NCI-H1417 treated with DMSO at 0.1 percent for 48 hours (cell line): Measurements from ENCODE around the gene MAGEB1.

ENCODE experiments used
- DNase-seq: peaks from one replicate; lab custom pipeline; 2025; lab: John Stamatoyannopoulos, UW

The MAGEB1 gene, protein sequence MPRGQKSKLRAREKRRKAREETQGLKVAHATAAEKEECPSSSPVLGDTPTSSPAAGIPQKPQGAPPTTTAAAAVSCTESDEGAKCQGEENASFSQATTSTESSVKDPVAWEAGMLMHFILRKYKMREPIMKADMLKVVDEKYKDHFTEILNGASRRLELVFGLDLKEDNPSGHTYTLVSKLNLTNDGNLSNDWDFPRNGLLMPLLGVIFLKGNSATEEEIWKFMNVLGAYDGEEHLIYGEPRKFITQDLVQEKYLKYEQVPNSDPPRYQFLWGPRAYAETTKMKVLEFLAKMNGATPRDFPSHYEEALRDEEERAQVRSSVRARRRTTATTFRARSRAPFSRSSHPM

DNA sequence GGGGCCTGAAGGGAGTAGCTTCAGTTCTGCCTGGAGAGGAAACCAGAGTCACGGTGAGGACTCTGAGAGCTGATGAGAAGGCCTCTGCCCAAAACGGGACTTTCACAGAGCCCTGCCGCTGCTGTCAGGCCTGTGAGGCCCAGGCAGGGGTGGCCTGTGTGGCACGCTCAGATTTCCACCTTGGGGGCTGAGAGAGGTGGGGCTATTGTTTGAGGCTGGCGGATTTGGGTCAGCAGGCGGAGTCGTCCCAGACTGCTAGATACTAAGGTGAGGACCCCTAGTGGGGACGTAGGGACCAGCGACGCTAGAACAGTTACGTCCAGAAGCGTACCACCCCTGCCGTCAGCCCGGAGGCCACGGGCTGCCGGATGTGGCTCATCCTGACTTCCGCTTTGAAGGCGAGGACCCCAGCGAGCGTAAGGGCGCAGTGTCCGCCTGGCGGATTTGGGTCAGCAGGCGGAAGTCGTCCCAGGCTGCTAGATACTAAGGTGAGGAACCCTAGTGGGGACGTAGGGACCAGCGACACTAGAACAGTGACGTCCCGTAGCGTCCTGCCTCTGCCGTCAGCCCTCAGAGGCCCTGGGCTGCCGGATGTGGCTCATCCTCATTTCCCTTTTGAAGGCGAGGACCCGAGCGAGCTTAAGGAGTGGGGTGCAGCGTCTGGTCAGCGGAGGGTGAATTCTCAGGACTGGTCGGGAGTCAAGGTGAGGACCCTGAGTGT is at the start of gene MAGEB1:
Gene MAGEB1 (plus strand): TSS at position 378 of the 721 bp plus-strand sequence. CDS start 3,348 bp downstream, outside the sequence.
- no peak for DNase-seq

DNA sequence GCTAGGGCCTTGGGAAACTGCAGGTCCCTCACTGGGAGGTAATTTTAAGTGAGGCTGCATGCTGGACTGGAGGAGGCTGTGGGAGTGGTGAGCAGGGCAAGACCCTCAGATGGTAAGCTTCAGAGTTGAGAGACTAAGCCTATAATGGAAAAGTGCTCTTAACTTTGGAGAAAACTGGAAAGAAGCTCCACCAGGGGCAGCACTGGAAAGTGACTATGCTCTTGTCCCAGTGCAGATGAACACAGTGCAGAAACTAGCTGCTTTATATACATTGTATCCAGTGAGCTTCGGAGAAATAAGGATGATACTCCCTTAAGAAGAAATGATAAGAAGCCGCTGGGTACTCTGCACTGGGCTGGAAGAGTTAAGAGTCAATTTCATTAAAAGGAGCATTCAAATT is 34.8 kb upstream of the MAGEB1 start:
- DNase-seq = no peak

DNA sequence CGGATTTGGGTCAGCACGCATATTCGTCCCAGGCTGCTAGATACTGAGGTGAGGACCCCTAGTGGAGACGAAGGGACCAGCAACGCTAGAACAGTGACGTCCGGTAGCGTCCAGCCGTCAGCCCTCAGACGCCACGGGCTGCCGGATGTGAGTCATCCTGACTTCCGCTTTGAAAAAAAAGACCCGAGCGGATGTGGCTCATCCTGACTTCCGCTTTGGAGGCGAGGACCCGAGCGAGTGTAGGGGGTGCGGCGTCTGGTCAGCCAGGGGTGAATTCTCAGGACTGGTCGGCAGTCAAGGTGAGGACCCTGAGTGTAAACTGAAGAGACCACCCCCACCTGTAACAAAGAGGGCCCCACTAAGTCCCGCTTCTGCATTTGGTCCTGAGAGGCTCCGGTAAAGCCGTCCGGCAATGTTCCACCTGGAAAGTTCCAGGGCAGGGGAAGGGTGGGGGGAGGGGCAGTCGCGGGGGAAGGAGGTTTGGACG is 31.5 kb upstream of the MAGEB1 start, which contains the start of gene MAGEB2:
Gene MAGEB2 (plus strand): TSS at position 207 of the 487 bp plus-strand sequence. CDS start 3,018 bp downstream, outside the sequence.
- no peak for DNase-seq

DNA sequence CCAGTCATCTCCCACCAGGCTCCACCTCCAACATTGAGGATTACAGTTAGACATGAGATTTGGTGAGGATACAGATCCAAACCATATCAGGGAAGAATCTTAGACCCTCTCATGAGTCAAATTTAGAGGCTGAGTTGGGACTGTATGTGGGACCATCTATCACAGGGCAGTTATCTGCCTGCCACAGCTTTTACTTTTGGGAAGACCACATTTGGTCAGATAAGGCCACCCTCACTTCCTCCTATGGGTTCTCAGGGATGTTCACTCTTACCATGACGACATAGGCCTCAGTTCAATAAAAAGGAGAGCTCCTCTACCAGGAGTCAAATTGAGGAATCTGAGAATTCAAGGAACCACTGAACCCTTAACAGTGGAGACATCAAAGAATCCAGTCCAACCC is 29.5 kb upstream of the MAGEB1 start:
- DNase-seq = no peak

DNA sequence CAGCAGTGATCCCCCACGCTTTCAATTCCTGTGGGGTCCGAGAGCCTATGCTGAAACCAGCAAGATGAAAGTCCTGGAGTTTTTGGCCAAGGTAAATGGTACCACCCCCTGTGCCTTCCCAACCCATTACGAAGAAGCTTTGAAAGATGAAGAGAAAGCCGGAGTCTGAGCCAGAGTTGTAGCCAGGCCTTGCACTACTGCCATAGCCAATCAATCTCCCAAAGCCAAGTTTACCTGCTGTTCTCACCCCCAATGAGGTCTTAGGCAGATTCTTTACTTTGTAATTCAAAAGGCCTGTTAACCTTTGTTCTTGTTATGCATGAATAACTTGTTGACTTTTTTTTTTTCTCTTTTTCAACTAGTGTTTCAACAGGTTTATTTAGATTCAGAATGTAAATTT is 27.6 kb upstream of the MAGEB1 start:
- no peak for DNase-seq

DNA sequence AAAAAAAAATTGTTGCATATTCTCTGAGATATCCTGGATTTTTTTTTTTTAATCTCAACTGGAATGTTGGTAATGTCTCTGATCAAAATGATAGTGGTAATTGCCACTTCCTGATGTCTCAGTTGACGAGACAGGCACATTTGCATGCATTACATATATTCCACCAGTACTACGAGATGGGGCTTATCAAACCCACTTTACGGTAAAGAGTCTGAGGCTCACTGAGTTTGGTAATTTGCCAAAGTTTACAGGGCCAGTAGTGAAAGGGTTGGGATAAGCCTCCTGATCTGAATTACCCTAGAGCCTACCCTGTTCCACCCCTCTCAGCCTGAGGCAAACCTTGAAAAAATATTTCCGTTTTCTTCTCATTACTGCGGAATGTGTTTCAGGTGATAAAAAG is 26.3 kb upstream of the MAGEB1 start:
- DNase-seq = no peak

DNA sequence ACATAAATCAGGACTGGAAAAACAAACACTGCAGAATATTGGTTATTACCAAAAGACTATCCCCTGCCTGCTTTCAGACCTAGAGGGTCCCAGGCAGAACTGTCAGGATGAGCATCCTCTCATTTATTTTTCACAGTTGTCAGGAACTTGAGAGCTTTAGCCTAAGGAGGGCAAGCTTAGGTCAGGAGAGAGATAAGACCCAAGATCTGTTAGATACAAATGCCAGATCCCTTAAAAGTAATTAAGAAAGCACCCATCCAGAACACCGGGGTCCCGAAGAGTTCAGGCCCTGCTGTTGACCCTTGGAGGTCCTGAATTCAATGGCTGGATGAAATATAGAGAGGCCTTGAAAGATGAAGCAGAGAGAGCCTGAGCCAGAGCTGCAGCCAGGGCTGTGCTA is 22.4 kb upstream of the MAGEB1 start:
- DNase-seq = no peak

DNA sequence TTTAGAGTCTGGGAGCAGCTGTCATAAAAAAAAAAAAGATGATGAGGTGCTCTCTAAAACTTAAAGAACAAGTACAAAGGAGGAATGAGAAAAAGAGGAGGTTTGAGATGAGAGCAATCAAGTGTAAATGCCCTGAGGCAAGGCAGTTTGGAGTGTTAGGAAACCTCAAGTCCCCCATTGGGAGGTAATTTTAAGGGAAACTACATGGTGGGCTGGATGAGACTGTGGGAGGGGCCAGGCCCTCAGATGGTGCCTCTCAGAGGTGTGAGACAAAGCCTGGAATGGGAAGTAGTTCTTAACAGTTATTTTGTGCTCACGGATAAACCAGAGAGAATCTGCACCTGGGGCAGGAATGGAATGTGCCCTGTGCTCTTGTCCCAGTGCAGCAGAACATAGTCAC is 18.4 kb upstream of the MAGEB1 start:
- no peak for DNase-seq

DNA sequence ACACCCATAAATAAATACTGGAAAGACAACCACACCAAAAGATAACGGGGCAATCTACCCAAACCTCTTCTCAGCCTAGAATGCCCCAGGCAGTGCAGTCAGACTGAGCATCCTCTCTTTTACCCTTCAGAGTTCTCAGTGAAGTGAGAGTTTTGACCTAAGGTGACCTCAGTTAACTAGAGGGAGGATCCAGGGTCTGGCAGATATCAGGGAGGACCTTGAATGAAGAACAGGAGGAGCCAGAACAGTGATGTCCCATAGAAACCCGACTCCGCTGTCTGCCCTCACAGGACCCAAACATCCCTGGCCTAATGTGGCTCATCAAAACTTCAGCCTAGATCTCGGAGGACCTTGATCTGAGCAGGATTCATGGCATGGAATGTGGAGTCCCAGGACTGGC is 16.6 kb upstream of the MAGEB1 start, which contains the start of gene MAGEB3:
Gene MAGEB3 (plus strand): TSS at position 263 of the 400 bp plus-strand sequence. CDS start 5,268 bp downstream, outside the sequence.
- no peak for DNase-seq

DNA sequence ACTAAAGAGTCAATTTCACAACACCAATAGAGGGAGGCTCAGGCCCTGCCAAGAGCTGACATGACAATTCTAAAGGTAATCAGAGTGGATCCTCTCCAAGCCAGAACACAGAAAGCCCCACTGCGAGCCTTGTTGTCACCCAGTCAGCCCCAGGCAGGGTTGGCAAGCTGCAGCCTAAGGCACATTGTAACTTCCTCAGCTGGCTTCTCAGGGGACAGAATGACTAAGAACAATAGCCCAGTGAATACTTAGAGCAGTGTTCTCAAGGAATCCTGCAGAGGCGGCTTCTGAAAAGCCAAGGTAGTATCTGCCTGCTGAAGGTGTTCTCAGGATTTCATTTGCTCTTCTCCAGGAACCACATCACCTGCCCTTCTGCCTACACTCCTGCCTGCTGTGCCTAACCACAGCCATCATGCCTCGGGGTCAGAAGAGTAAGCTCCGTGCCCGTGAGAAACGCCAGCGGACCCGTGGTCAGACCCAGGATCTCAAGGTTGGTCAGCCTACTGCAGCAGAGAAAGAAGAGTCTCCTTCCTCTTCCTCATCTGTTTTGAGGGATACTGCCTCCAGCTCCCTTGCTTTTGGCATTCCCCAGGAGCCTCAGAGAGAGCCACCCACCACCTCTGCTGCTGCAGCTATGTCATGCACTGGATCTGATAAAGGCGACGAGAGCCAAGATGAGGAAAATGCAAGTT is 5.1 kb upstream of the MAGEB1 start, which contains the start of gene MAGEB4:
Gene MAGEB4 (plus strand): TSS at position 277 of the 692 bp plus-strand sequence. CDS start 136 bp downstream, at position 413.
- DNase-seq = no peak

DNA sequence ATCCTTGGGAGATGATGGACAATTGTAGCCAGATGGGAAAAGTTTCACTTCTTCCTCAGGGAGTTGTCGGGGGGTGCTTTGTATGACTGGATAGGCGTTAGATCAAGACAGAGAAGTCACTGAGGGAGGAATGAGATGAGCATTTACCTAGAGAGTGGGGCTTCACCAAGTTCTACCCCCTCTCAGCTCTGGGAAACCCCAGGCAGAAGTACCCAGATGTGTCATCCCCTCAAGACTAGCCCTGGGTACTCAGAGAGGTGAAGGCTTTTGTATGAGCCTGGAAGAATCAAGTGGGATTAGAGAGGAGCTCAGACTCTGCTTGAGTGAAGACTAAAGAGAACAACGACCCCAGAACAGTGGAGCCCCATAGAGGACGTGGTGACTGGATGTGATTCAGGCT is 1.9 kb downstream of the MAGEB1 start:
- DNase-seq = no peak

DNA sequence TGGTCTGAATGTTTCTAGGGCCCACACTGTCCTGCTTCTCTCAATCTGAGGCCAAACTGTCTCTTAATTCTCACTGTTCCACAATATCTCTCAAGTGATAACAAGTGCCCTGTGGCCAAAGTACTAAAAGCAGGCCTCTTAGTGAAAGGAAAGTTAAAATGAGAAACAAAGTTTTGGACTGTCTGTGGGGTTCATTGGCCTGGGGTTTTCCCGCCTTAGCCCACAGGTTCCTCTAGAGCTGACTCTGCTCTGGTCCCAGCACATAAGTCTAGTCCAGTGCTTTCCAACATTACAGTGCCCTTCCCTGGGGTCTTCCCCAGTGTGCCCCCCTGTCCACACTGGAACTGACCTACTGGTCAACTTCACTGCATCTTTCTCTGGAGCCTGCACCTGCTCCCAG is 6.3 kb downstream of the MAGEB1 start:
- no peak for DNase-seq

DNA sequence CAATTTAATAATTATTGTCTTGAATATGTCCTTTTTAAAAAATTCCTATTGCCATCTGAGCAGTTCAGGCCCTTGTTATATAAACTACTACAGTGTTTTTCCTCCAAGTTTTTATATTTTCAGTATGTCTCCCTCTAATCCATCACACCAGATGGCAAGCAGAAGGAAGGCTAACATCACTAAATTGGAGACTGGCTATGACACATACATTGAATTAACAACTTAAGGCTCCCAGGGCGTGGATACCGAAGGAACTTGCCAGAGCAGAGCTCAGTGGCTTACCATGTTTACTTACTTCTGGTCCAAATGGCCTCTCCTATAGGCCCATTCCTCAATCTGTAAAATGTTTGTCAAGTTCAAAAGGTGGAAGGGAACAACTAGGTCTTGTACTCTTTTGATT is 13.0 kb downstream of the MAGEB1 start:
- DNase-seq = no peak

DNA sequence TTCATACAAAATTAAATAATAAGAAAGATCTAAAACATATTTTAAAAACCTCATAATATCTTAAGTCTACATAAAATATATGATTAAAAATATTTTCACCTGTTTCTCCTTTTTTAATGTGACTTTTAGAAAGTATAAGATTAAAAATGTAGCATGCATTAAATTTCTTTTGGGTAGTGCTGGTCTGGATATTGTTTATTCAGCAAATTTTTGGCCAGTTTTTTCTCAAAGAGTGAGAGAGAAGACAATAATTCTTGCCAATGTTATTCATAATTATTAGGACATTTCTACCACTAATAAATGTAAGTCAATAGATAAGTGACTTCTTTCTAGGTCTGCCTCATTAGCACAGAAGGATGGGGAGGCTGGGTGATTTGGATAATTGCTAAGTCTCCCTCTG is 14.1 kb downstream of the MAGEB1 start:
- no peak for DNase-seq

DNA sequence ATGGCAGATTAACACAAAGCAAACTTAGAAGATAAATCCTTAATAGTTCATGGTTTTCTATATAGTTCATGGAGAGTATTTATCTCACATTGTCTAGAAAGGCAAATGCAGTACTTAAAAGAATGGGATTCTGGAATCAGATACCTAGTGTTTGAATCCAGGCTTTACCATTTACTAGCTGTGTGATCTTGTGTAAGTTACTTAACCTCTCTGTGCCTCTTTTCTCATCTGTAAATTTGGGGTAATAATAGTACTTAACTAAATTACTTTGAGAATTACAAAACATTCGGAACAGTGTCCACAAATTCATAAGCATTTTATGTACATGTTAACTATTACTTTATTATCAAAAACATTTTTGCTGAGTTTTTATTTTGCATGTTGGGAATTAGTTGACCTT is 15.8 kb downstream of the MAGEB1 start:
- no peak for DNase-seq

DNA sequence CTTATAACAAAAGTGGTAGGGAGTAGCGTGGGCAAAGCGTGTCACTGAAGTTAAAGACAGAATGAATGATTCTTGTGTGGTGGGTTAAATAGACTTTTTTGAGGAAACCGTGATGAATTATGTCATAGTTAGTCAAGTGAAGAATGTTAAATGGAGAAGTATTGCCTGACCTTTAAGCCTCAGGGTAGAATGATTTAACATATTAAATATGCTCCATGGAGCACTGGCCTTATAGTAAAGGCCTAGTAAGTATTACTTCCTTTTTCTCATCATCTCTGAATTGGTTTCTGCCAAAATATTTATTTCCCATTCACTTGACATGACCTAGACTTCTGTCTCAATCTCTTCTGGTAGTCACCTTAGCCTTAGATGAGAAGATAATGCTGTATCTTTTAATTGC is 23.7 kb downstream of the MAGEB1 start:
- DNase-seq = no peak

DNA sequence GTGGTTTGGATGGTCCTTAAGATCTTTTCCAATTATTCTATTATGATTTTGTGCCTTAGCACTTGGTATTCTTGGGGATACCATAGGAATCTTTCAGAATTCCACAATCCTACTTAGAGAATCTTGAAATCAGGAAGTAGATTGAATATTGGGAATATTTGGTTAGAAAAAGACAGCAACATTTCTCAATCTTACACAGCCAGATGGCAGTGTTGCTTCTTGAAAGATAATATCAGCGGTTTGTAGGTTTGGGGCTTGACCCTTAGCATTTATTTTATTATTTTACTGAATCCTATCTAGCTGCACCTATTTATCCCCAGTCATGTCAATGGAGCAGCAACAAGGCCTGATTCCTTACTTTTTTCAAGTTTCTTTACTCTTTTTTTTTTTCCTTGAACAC is 28.6 kb downstream of the MAGEB1 start:
- no peak for DNase-seq

DNA sequence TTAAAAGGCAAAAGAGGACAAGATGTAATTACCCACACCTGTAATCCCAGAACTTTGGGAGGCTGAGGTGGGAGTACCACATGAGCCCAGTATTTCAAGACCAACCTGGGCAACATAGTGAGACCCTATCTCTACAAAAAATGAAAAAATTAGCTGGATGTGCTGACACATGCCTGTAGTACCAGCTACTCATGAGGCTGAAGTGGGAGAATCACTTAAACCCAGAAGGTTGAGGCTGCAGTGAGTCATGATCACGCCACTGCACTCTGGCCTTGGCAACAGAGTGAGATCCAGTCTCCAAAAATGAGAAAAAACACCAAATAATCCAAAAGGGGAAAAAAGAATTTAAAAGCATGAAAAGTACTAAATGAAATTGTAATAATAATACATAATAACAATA is 31.4 kb downstream of the MAGEB1 start:
- no peak for DNase-seq

DNA sequence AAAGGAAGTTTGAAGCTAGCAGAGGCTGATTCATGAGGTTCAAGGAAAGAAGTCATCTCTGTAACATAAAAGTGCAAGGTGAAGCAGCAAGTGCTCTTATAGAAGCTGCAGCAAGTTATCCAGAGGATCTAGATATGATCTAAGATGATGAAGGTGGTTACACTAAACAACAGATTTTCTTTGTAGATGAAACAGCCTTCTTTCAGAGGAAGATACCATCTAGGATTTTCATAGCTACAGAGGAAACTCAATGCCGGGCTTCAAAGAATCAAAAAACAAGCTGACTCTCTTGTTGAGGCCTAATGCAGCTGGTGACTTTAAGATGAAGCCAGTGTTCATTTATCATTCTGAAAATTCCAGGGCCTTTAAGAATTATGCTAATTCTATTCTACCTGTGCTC is 33.5 kb downstream of the MAGEB1 start:
- no peak for DNase-seq

DNA sequence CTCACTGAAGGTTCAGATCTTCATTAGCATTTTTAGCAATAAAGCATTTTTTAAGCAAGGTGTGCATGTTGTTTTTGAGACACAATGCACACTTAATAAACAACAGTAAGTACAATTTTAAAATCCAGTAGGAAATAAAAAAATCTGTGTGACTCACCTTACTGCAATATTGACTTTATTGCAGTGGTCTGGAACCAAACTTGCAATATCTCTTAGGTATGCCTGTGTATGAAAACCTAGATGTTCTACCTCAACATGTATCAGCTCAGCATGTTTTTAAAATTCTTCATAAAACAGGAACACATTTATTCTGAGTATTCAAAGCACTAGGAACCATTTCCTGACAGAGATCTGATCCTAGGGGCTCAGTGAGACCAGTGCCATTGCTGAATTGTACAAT is 35.6 kb downstream of the MAGEB1 start:
- no peak for DNase-seq

DNA sequence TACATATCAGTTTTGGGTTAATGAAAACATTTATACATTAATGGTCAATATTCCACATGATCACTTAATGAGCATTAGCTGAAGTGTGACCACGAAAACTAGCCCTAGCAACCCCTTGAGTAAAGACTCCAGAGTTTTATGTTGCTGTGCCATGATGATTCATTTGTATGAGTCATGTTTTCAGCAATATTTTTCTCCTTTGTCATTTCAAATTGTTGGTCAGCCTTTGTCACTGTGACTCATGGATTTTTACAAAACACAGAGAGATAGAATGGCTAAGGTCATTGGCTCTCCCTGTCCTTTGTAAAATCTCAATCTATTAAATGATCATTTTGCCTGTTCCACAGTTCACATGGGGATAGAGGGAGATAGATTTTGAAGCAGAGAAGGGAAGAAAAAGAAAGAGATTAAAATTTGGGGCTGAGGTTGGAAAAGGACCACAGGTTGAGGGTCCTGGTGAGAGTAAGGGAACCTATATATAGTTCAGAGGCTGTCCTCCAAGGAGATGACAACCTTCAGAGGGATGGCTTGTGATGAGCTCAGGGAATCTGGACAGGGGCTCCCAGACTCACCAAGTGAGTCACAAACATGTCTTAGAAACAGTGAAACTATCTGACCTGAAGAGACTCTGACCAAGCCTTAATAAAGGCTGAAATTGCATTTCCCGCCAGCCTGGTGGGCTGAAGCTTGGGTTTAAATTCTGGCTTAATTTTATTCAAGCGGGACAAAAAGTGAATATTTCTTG is 36.7 kb downstream of the MAGEB1 start:
- no peak for DNase-seq
